ACHN (cell line): ENCODE measurements around the gene AP2A2.

ENCODE experiments used
- DNase-seq: peaks from one replicate; pipeline ENCODE4 v3.0.0-alpha.2; 2015
- in situ Hi-C: cut with HindIII; loops from 2 replicates; pipeline ENCODE4 v1.10.0; 2017; ENCODE audit warnings: low sequenced_read_pairs, low pct_ligation_motif_present, low pct_unique_long_range_greater_than_20kb

The AP2A2 gene

DNA sequence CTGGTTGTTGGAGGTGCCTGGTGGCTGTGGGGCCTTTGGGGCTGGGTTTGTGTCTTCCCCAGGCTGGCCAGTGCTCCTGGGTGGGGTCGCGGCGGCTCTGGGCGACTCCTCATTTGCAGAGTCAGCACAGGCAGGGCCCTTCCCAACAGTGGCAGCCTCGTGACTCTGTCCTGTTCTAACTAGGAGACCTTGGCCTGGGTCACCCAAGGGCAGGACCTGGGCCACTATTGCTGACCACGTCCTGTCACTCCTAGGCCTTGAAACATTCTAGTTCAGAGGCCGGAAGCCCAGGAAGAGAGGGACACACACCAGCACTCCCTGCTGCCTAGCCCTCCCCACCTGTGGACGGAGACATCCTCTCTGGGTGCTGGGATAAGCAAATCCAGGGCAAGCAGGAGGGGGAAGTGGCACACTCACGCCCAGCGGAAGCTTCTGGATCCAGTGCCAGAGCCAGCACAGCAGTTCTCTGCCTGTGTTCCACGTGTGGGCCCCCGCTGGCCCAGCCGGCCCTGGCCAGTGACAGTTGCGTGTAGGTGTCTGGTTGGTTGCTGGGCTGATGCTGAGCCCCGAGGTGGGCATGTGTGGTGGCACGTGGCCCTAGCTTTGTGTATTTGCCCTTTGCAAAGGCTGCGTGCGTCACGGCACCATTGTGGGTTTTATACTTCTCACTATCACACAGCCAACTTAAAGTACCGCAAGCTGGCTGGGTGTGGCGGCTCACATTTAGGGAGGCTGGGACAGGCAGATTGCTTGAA is 10.7 kb upstream of the AP2A2 start:
- in situ Hi-C loops, result no loop called here

DNA sequence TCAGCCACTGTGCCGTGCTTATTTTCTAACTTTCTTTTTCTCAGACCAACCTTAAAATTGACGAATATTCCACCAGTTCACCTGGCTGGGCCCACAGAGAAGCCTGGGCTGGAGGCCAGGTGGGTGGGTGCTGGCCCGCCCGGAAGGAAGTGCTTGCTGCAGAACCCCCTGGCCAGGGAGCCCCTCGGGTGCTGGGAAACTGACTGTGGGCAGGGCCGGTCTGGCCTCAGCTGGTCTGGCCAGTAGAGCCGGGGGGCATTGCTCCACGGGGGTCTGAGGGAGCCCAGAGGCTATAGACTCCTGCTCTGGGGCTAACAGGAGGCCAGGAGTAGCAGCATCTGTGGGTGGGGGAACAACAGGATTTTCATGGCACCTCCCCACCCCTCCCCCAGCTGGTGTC is 8.2 kb upstream of the AP2A2 start:
- DNase-seq, result no peak
- in situ Hi-C loops, result no loop called here

More for the DNA sequence above, 10.7 kb upstream of the AP2A2 start:
- no peak for DNase-seq

DNA sequence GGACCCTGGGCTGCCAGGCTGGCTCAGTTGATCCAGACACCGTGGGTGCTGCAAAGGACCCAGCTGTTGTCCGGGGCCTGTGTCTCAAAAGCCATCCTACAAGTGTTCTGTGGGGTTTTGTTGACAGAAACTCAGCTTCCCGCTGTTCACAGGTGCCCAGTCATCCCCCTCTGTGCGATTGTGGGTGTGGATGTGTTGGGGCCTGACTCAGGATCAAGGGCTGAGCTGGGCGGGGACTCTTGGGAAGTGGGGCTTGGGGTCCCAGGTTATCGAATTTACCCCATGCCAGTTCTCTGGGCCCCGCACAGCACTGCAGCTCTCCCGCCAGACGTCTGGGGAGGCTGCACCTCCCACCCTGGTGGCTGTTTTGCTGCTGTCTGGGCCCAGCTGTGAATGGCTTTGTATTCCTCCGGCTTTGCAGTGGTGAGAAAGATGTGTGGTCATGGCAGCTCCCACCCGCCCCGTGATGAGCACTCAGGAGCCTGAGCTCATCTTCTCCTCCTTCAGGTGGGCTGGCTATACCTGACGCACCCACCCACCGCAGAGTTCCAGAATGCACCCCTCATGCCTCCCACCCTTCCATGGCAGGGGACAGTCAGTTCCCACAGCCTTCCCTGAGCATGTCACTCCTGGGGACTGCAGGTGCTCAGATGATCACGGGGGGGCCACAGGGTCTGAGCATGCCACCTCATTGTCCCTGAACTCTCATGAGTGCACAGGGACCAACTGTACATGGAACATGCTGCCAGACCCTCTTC is 3.6 kb upstream of the AP2A2 start:
- no peak for DNase-seq
- in situ Hi-C loops, result no loop called here

- in situ Hi-C loops, result no loop called here
- DNase-seq, result no peak
Observed at GRCh38 chr11:923691-924405, 1.8 kb upstream of the AP2A2 start.

- DNase-seq, result no peak
- in situ Hi-C loops, result no loop called here
Observed at GRCh38 chr11:924406-925157, 1.1 kb upstream of the AP2A2 start.

DNA sequence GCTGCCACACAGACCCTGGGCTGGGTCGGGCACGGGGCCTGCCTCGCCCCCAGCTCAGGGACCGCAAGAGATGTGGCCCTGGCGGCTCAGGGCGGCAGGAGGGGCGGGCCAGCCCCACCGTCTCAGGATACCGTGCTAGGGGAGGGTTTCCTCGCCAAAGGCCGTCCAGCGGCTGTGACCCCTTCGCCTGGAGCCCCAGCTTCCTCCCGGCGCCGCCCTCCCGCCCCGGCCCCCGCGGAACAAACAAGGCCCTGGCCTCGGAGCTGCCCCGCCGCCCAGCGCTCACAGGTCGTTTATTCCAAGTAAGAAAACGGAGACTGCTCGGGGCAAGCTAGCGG is 543 bp upstream of the AP2A2 start:
- DNase-seq, result no peak
- in situ Hi-C loops, result no loop called here

GRCh38 chr11:926341-926916 is 759 bp downstream of the AP2A2 start:
- DNase-seq, result peak; percentile 54

GRCh38 chr11:927871-928270 is 2.2 kb downstream of the AP2A2 start:
- DNase-seq, result no peak
- in situ Hi-C loops, result no loop called here

More at GRCh38 chr11:926341-926916, 759 bp downstream of the AP2A2 start:
- in situ Hi-C loops, result no loop called here

DNA sequence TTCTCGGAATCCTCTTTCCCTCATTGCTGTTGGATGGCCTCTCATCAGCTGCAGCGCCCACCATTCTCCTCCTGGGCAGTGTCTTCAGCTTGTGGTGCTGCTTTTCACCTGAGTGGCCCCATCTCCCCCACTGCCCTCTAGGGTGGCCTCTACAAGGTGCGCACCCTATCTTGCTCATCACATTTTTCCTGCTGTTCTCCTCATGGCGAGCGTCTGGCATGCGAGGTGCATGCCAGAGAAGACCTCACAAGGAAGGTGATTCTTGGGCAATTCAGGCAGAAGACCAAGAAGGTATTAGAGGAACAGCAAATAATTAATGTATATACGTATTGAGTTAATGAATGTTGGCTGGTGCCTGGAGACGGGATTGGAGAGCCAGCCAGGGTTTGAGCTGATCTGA is 3.1 kb downstream of the AP2A2 start:
- in situ Hi-C loops, result no loop called here
- no peak for DNase-seq

- DNase-seq, result no peak
- in situ Hi-C loops, result no loop called here
Observed at GRCh38 chr11:929405-929804, 3.7 kb downstream of the AP2A2 start.

DNA sequence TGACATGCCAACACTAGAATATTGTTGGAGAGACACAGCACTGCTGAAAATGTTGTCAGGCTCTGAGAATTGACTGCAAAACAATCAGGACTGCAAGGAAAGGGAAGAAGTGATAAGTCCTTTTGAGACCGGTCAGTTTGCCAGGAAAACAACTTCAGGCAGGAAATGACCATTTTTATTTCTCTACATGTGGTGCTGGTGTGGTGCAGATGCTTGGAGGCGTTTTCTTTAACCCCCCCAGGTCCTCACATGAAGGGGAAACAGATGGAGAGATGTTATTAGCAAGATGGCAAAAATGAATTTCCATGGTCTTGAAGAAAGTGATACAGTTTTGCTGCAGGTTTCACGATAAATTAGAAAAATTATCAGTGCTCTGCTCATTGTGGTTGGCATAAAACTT is 5.7 kb downstream of the AP2A2 start:
- in situ Hi-C loops, result no loop called here
- DNase-seq, result no peak

- in situ Hi-C loops, result no loop called here
- no peak for DNase-seq
Observed at GRCh38 chr11:932435-932834, 6.8 kb downstream of the AP2A2 start.

DNA sequence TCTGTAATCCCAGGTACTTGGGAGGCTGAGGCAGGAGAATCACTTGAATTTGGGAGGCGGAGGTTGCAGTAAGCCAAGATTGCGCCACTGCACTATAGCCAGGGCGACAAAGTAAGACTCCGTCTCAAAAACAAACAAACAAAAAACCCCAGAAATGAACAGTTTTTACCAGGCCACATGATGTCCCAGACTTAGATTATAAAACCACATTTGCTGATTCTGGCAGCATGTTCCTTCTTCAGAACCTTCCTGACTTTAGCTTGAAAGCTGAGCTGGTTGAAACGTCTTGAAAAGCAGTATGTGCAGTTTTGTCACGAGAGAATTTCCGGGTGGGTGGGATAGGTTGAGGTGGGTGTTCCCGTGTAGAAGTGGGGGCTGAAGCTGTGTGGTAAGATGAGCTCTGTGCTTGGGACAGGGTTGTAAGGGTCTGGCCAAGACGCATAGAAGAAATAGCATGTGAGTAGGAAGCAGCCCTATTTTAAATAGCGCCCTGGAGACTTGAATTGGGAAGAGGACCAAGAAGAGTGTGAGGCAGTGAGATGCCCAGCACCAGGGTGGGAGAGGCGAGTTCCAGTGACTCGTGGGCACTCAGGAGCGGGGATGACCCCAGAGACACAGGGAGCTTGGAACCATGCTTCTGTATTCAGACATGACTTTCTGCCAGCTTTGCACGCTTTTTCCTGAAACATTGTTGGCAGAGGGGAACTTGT is 7.6 kb downstream of the AP2A2 start:
- in situ Hi-C loops, result no loop called here
- DNase-seq, result no peak

DNA sequence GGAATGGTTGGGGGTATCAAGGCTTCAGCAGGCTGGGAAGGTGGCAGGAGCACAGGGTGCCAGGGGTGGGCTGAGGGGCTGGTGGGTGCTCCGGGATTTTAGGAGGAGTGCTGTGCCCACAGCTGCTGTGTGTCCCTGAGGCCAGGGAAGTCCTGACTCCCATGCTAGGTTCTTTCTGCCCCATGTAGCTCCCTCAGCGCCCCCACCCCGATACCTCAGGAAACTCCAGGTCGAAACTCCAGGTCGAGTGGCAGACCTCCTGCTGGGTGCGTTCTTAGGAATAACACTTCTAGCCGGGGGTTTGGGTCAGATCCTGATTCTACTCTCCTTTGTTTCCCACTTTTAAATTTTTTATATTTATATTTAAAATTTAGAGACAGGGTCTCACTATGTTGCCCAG is 8.3 kb downstream of the AP2A2 start:
- in situ Hi-C loops, result no loop called here
- DNase-seq, result no peak

DNA sequence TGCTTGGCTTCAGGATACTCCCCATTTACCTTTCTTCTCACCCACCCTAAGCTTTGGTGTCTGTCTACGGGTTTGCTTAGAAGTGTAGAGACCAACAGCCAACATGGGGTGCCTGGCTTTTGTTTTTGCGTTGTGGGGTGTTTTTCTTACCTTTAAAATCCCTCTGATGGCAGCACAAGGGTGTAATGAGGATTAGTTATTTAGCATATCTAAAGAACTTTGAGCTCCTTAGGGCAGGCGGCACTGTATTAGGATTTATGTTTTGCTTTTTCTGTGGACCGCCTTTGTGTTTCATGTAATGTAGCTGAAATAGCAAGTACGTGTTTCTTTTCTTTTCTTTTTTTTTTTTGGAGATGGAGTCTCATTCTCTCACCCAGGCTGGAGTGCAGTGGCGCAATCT is 8.9 kb downstream of the AP2A2 start:
- in situ Hi-C loops, result no loop called here
- DNase-seq, result no peak

GRCh38 chr11:936199-936598 is 10.5 kb downstream of the AP2A2 start:
- in situ Hi-C loops, result no loop called here
- no peak for DNase-seq

- in situ Hi-C loops, result no loop called here
Observed at GRCh38 chr11:937841-938261, 12.2 kb downstream of the AP2A2 start.

DNA sequence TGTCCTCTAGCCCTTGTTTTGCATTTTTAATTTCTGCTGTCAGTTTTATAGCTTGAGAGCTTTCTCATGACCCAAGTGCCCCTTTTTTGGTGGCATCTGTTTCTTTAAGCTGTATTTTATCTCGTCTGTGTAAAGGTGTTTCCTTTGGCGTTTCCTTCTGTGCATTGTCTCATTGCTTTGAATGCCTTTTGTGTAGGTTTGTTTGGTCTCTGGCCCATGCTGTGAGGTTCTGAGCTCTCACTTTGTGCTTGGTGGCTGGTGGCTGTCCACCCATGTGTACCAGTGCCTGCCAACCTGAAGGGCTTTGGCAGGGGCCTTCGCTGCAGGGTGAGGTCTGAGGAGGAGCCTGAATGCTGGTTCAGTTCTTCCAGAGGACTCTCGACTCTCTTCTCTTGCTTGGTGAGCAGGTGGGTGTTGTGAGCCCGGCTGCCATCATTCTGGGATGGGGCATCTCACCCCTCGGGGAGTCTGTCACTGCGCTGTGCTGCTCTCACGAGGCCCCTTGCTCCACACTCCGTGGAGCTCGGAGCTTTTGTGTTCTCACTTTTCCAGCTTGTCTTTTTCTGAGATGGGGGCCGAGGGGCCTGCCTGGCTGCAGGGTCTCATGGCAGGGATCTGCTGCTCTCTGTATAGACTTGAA is 14.9 kb downstream of the AP2A2 start:
- in situ Hi-C loops, result no loop called here
- DNase-seq, result no peak

More at GRCh38 chr11:937841-938261, 12.2 kb downstream of the AP2A2 start:
- no peak for DNase-seq
